ENCODE measurements around the gene SPRN.
"Not testable (repeated sequence)": the region's sequence is repeated elsewhere in the genome, so short reads cannot be mapped to it uniquely, and the experiment has no call there.

Gene SPRN

DNA sequence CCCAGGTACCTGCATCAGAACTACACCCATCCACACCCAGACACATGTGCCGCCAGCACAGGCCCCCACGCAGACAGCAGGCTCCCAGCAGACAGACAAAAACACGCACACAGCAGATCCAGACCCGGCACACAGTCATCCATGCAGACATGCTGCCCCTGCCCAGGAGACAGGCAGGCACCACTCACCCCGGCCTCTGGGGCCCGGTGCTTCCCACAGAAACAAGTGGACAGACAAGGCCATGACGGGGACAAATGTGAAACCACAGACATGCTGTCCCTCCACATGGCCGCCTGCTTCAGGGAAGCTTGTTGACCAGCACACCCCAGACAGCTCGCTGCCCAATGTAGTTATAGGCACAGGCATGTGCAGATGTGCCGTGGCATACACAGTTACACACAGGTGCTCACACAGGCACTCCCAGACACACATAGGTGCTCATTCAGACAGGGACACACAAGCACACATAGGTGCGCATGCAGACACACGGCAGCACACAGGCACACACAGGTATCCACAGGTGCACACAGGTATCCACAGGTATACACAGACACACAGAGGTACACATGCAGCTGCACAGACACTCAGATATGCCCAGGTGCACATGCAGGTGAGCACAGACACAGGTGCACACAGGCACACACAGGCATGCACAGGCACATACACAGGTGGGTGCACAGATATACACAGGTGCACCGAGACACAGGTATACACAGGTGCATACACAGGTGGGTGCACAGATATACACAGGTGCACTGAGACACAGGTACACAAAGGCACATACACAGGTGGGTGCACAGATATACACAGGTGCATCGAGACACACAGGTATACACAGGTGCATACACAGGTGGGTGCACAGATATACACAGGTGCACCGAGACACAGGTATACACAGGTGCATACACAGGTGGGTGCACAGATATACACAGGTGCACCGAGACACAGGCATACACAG lies 18.8 kb upstream of the SPRN start:
- in situ Hi-C loops (cut with HindIII; ENCODE audit: low sequenced_read_pairs), result no loop called here
- DNase-seq (ENCODE audit: low read depth), result no peak
- TF ChIP-seq, protein P1, sequence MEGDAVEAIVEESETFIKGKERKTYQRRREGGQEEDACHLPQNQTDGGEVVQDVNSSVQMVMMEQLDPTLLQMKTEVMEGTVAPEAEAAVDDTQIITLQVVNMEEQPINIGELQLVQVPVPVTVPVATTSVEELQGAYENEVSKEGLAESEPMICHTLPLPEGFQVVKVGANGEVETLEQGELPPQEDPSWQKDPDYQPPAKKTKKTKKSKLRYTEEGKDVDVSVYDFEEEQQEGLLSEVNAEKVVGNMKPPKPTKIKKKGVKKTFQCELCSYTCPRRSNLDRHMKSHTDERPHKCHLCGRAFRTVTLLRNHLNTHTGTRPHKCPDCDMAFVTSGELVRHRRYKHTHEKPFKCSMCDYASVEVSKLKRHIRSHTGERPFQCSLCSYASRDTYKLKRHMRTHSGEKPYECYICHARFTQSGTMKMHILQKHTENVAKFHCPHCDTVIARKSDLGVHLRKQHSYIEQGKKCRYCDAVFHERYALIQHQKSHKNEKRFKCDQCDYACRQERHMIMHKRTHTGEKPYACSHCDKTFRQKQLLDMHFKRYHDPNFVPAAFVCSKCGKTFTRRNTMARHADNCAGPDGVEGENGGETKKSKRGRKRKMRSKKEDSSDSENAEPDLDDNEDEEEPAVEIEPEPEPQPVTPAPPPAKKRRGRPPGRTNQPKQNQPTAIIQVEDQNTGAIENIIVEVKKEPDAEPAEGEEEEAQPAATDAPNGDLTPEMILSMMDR (IDR thresholded peaks at IDR 0.05; ENCODE audit: low read depth, low read length, missing control alignments), result no peak
- no peak overlapping the region for H3K4me3 ChIP-seq (ENCODE audit: low read depth, low read length)

DNA sequence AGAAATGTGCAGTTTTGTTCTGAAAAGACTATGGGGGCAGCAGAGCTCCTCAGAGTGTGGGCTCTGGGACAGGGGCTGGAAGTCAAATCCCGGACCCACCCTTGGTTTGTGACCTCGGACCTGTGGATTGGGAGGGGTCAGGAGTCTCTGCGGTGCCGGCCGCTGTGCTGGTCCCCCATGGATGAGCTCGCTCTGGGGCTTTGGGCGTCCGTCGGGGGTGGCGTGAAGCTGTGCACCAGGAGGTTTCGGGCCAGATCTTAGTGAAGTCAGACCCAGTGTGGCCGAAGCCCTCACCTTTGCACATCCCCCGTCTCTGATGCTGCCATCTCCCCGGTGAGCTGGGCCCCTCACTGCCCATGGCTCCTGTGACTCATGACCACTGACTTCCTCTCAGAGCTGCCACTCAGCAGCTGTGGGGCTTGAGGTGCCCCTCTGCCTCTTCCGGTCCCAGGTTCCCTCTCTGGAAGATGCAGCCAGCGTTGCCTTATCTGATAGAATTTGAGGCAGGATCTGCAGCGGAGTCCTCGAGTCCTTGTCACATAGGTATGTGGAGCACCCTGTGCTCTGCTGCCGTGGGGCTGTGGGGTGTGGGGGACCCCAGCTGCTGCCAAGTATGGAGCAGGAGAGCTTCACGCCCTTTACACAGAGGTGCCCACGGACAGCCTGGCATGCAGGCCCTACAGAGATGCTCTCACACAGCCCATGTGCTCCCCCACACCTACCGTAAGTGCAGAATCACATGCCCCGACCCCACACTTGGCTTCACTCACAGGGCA lies 18.0 kb upstream of the SPRN start:
- TF ChIP-seq, protein P1 (IDR thresholded peaks at IDR 0.05; ENCODE audit: low read depth, low read length, missing control alignments), result no peak
- DNase-seq (ENCODE audit: low read depth), result no peak
- in situ Hi-C loops (cut with HindIII; ENCODE audit: low sequenced_read_pairs), result no loop called here
- H3K4me3 ChIP-seq (ENCODE audit: low read depth, low read length), result no peak overlapping the region

DNA sequence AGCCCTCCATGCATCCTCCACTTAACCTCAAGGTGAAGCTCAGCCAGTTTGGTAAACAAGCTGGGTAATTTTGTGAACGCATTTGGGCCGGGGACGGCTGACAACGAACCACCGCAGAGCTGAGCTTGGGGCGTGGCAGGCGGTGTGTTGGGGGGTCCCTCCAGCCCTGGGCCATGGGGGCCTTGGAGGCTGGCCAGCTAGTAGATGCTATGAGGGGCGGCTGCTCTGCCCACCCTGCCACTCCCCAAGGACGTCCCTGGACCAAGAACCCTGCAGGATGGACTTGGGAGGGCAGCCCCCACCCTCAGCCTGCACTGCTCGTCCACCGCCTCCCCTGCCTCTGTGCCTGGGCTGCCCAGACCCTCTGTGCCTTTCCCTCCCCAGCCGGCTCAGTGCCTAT lies 17.4 kb upstream of the SPRN start:
- in situ Hi-C loops (cut with HindIII; ENCODE audit: low sequenced_read_pairs), result no loop called here
- no peak overlapping the region for H3K4me3 ChIP-seq (ENCODE audit: low read depth, low read length)
- no peak for DNase-seq (ENCODE audit: low read depth)
- TF ChIP-seq, protein P1 (IDR thresholded peaks at IDR 0.05; ENCODE audit: low read depth, low read length, missing control alignments), result no peak

DNA sequence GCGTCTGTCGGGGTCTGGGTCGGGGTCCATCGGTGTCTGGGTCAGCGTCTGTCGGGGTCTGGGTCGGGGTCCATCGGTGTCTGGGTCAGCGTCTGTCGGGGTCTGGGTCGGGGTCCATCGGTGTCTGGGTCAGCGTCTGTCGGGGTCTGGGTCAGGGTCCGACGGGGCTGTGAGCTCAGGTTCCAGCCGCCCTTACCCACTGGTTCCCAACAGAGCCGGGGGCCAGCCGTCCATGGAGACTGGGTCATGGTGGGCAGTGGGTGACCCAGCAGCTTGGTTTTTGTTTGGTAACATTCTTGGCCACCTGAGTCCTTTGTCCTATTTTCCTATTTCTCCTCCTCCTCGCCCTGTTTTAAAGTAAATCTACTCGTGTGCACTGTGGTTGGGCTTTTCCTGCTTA lies 16.9 kb upstream of the SPRN start:
- in situ Hi-C loops (cut with HindIII; ENCODE audit: low sequenced_read_pairs), result not testable (repeated sequence)

DNA sequence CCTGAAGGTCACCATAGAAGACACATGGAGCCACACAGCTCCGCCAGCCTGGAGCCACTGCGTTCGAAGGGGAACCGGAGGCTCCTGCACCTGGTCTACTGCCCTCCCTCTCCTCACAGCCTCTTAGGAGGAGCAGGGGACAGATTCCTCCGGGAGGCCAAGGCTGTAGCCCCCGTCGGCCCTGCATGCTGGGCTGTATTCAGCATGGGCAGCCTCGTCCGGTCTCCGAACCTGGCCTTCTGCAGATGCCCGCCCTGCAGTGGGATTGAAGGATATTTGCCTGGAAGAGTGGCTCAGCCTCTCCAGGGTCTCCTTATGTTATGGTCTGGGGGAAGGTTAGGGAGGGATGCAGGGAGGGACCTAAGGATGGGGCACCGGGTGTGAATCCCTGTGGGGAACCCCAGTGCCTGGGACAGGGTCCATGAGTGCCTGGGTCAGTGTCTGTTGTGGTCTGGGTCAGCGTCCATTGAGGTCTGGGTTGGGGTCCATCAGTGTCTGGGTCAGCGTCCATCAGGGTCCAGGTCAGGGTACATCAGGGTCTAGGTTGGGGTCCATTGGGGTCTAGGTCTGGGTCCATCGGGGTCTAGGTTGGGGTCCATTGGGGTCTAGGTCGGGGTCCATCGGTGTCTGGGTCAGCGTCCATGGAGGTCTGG lies 16.3 kb upstream of the SPRN start:
- no peak overlapping the region for H3K4me3 ChIP-seq (ENCODE audit: low read depth, low read length)
- DNase-seq (ENCODE audit: low read depth), result no peak
- TF ChIP-seq, protein P1 (IDR thresholded peaks at IDR 0.05; ENCODE audit: low read depth, low read length, missing control alignments), result no peak
- in situ Hi-C loops (cut with HindIII; ENCODE audit: low sequenced_read_pairs), result no loop called here

More for the DNA sequence above, 16.9 kb upstream of the SPRN start:
- not testable (repeated sequence) for H3K4me3 ChIP-seq (ENCODE audit: low read depth, low read length); DNase-seq (ENCODE audit: low read depth)

DNA sequence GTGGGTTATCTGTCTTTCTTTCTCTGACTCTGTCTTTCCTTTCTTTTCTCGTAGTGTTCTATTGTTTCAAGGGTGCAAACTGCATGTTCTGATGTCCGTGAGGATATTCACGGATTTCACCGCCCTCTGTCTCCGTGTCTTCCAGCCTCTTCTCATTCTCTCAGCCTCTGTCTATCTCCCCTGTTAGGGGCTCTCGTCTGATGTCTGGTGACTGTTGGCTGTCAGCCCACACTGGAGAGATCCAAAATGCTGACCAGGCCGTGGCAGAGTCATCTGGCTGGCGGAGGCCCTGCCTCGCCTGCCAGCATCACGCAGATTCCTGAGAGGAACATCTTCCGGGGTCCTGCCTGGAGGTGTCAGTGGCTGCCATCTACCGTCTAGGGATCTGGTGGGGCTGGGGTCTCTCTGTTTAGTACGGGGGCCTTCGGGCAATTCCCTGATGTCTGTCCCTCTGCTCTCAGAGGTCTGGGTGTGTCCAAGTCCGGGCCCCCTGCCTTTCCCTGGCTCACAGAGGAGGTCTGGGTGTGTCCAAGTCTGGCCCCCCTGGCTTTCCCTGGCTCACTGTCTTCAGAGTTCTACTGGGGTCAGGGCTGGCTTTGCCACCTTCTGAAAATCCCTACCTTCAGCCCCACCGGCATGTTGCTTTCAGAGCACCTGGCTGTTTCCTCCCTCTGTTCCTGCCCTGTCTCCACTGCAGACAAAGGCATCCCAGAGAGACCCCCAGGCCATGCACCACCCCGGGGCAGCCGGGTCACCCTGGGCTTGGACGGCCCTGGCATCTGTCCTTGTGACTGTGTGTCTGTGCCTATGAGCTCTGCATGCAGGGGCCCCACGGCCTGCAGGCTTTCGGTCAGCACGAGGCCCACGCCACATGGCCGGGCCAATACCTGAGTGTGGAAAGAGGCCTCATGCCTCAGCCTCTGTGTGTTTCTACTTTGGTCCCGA lies 15.4 kb upstream of the SPRN start:
- no peak overlapping the region for H3K4me3 ChIP-seq (ENCODE audit: low read depth, low read length)
- no peak for DNase-seq (ENCODE audit: low read depth)
- in situ Hi-C loops (cut with HindIII; ENCODE audit: low sequenced_read_pairs), result no loop called here
- TF ChIP-seq, protein P1 (IDR thresholded peaks at IDR 0.05; ENCODE audit: low read depth, low read length, missing control alignments), result no peak

Measured in astrocyte of the cerebellum (primary cell).